ENCODE measurements around the gene ZNRF1.
A peak's percentile ranks its signal among the peaks of the same experiment; 100 is the strongest.
"Not testable (repeated sequence)": the region's sequence is repeated elsewhere in the genome, so short reads cannot be mapped to it uniquely, and the experiment has no call there.

GRCh38 chr16:75129421-75130149 lies 130.8 kb downstream of the ZNRF1 start:
- 0 out of 2 replicates have a peak, but pooled peaks have one; percentile 48 for TF ChIP-seq ZMYM2 (CRISPR knock-in tag; IDR thresholded peaks at IDR 0.05)
- TF ChIP-seq EZH2 (conservative IDR thresholded peaks at IDR 0.05; ENCODE audit: low read depth, low read length); CTCF (CRISPR knock-in tag; IDR thresholded peaks at IDR 0.05); ZNF75D (CRISPR knock-in tag; IDR thresholded peaks at IDR 0.05; ENCODE audit: borderline replicate concordance); POLR2AphosphoS5 (IDR thresholded peaks at IDR 0.05; ENCODE audit: low read depth, low read length); DDIT3 (CRISPR knock-in tag; IDR thresholded peaks at IDR 0.05); REST (IDR thresholded peaks at IDR 0.05; ENCODE audit: borderline replicate concordance in 1 of 2, low read depth in 1 of 2, low read length in 2 of 2); E2F5 (CRISPR knock-in tag; conservative IDR thresholded peaks at IDR 0.05); FOXM1 (CRISPR knock-in tag; IDR thresholded peaks at IDR 0.05); ZNF629 (CRISPR knock-in tag; conservative IDR thresholded peaks at IDR 0.05); MYNN (CRISPR knock-in tag; IDR thresholded peaks at IDR 0.05; ENCODE audit: low read depth); NFKB2 (CRISPR knock-in tag; IDR thresholded peaks at IDR 0.05; ENCODE audit: borderline replicate concordance); ZNF589 (CRISPR knock-in tag; conservative IDR thresholded peaks at IDR 0.05): not testable (repeated sequence)
- TF ChIP-seq ZNF362 (CRISPR knock-in tag; IDR thresholded peaks at IDR 0.05; ENCODE audit: borderline replicate concordance) = peak; percentile 94

All from HepG2 (cell line).